Brain microvascular endothelial cell (primary cell): ENCODE measurements around the gene DIDO1.

ENCODE experiments used
- DNase-seq: peaks from one replicate; pipeline ENCODE4 v3.0.0-alpha.2; 2020
- H3K27ac ChIP-seq: fragments of 250-450 bp; sonication (Bioruptor Pico); 2 replicates; pipeline ENCODE4 v1.5.1; 2020; ENCODE audit warnings: mild to moderate bottlenecking, moderate library complexity
- H3K27me3 ChIP-seq: fragments of 250-450 bp; sonication (Bioruptor Pico); replicated peaks from 2 replicates; pipeline ENCODE4 v1.5.1; 2020; ENCODE audit warnings: mild to moderate bottlenecking
- H3K36me3 ChIP-seq: fragments of 250-450 bp; sonication (Bioruptor Pico); replicated peaks from 2 replicates; pipeline ENCODE4 v1.5.1; 2020; ENCODE audit warnings: mild to moderate bottlenecking
- H3K4me3 ChIP-seq: 2 replicates; pipeline ENCODE4 v1.5.1; 2011; ENCODE audit warnings: low read depth, mild to moderate bottlenecking, control low read depth, low read length, moderate library complexity
- CTCF ChIP-seq: IDR thresholded peaks from 2 replicates; pipeline ENCODE4 v1.5.1; 2011; ENCODE audit warnings: low read depth, mild to moderate bottlenecking, moderate library complexity, low read length, control low read depth, inconsistent platforms; ENCODE audit errors: missing control alignments
- in situ Hi-C: cut with HindIII; loops from 2 replicates; pipeline ENCODE4 v1.10.0; 2017; ENCODE audit warnings: low sequenced_read_pairs, low pct_ligation_motif_present

Gene DIDO1

GRCh38 chr20:62880935-62881661 is 45.2 kb downstream of the DIDO1 start:
- peaks cover 13% of the 10 kb centered on the region for H3K36me3 ChIP-seq
- TF ChIP-seq CTCF: no peak

GRCh38 chr20:62880147-62880934 is 46.0 kb downstream of the DIDO1 start:
- no peak for DNase-seq
- no peak for TF ChIP-seq CTCF
- Histone ChIP-seq H3K27me3 (no peaks in the 10 kb centered on the region), H3K27ac (no peak overlapping the region), H3K4me3 (no peak overlapping the region), H3K36me3 (peaks cover 7% of the 10 kb centered on the region)
- in situ Hi-C loops: no loop called here

More at GRCh38 chr20:62880935-62881661, 45.2 kb downstream of the DIDO1 start:
- Histone ChIP-seq H3K27ac (no peak overlapping the region), H3K27me3 (no peaks in the 10 kb centered on the region), H3K4me3 (no peak overlapping the region)
- in situ Hi-C loops: no loop called here
- DNase-seq: no peak

GRCh38 chr20:62879275-62880146 is 46.8 kb downstream of the DIDO1 start:
- in situ Hi-C loops: no loop called here
- no peak overlapping the region for H3K27ac ChIP-seq
- no peak for TF ChIP-seq CTCF
- DNase-seq: no peak
- peaks cover 7% of the 10 kb centered on the region for H3K36me3 ChIP-seq
- no peak overlapping the region for H3K4me3 ChIP-seq
- no peaks in the 10 kb centered on the region for H3K27me3 ChIP-seq

- in situ Hi-C loops: no loop called here
- TF ChIP-seq CTCF: no peak
- DNase-seq: no peak
- H3K36me3 ChIP-seq: peaks cover 7% of the 10 kb centered on the region
- no peak overlapping the region for H3K4me3 ChIP-seq
- H3K27me3 ChIP-seq: no peaks in the 10 kb centered on the region
- no peak overlapping the region for H3K27ac ChIP-seq
Measured at GRCh38 chr20:62878244-62879038, 47.9 kb downstream of the DIDO1 start.
